Smooth muscle cell (in vitro differentiated cells): ENCODE data around the gene XIRP2. TPM values are rescaled to one million over a fixed set of nuclear protein-coding genes. Genes with fewer than 3 reads are reported as not detected.

Experiments used
- DNase-seq: peaks from one replicate; lab custom pipeline; 2025; ENCODE audit not compliant: unreplicated experiment; lab: John Stamatoyannopoulos, UW
- H2AFZ ChIP-seq: fragments of 200-600 bp; sonication (generic); 2 replicates; pipeline ENCODE4 v1.6.0; 2016; ENCODE audit warnings: antibody characterized with exemption, low read depth, mild to moderate bottlenecking
- H3F3A ChIP-seq: fragments of 200-600 bp; sonication (generic); 2 replicates; pipeline ENCODE4 v1.6.0; 2017; ENCODE audit warnings: antibody characterized with exemption, low read depth
- H3K27ac ChIP-seq: fragments of 200-600 bp; sonication (generic); 2 replicates; pipeline ENCODE4 v1.5.1; 2016; ENCODE audit warnings: low read depth, mild to moderate bottlenecking
- H3K27me3 ChIP-seq: fragments of 200-600 bp; sonication (generic); 2 replicates; pipeline ENCODE4 v1.6.1; 2016; ENCODE audit warnings: low read depth, mild to moderate bottlenecking
- H3K36me3 ChIP-seq: fragments of 200-600 bp; sonication (generic); 2 replicates; pipeline ENCODE4 v1.5.1; 2016; ENCODE audit warnings: low read depth
- H3K4me1 ChIP-seq: fragments of 200-600 bp; sonication (generic); 2 replicates; pipeline ENCODE4 v1.5.1; 2016; ENCODE audit warnings: low read depth
- H3K4me2 ChIP-seq: fragments of 200-600 bp; sonication (generic); 2 replicates; pipeline ENCODE4 v1.6.0; 2016; ENCODE audit warnings: mild to moderate bottlenecking
- H3K4me3 ChIP-seq: fragments of 200-600 bp; sonication (generic); 2 replicates; pipeline ENCODE4 v1.5.1; 2016; ENCODE audit warnings: mild to moderate bottlenecking
- H3K79me2 ChIP-seq: fragments of 200-600 bp; sonication (generic); 2 replicates; pipeline ENCODE4 v1.6.0; 2016; ENCODE audit warnings: low read depth, mild to moderate bottlenecking
- H3K9ac ChIP-seq: fragments of 200-600 bp; sonication (generic); 2 replicates; pipeline ENCODE4 v1.6.0; 2016; ENCODE audit warnings: low read depth
- H3K9me3 ChIP-seq: fragments of 200-600 bp; sonication (generic); replicated peaks from 2 replicates; pipeline ENCODE4 v1.5.1; 2016; ENCODE audit warnings: low read depth
- H4K20me1 ChIP-seq: fragments of 200-600 bp; sonication (generic); 2 replicates; pipeline ENCODE4 v1.6.0; 2016; ENCODE audit warnings: low read depth
- WGBS: methylation state at CpG from one replicate; pipeline ENCODE4 v1.1.7; 2016; ENCODE audit warnings: low lambda C conversion rate; 5-methylcytosine and 5-hydroxymethylcytosine counted together
- polyA plus RNA-seq: library from polyadenylated mRNA; unstranded; fragments of >200 nt; fragmentation: Nextera tagmentation; extraction: Ambion mirVana; gene quantifications from 2 replicates; pipeline ENCODE4 v1.2.1, GENCODE V29; 2016
- total RNA-seq: library from RNA; depleted of rRNA; stranded (reverse); fragments of >200 nt; gene quantifications from 2 replicates; pipeline ENCODE4 v1.2.3, GENCODE V29; 2014
- TF ChIP-seq, protein P1 (sequence below): fragments of 200-600 bp; sonication (generic); IDR thresholded peaks from 2 replicates; pipeline ENCODE4 v1.5.1; 2017; ENCODE audit warnings: borderline replicate concordance, mild to moderate bottlenecking, antibody characterized with exemption; ENCODE audit not compliant: insufficient read depth, poor library complexity, severe bottlenecking

The XIRP2 gene
- total and polyA plus RNA-seq, 2 experiments from 2014 or later, result not detected

DNA sequence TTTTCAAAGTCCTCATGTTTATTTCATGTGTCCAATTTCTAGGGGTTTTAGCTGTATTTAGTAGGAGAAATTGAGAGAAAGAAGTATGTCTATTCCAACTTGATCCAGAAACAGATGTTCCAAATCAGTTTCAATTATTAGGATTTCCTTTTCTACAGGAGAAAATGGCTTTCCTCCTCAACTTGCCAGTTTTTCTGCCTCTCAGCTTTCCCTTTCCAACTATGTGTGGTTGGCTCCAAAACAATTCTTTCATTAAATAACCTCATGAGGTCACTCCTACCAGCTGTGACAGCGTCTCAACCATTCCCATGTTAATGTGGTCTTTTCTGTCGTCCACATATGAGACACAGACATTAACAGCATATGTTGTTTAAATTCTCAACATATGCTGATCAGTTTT lies 13.1 kb downstream of the XIRP2 start:
- no peaks in the 10 kb centered on the region for H3K4me1 ChIP-seq
- H3F3A ChIP-seq, result no peaks in the 10 kb centered on the region
- no peaks in the 10 kb centered on the region for H3K79me2 ChIP-seq
- no peaks in the 10 kb centered on the region for H4K20me1 ChIP-seq
- H3K36me3 ChIP-seq, result no peaks in the 10 kb centered on the region
- WGBS, result 91% methylated on average over 2 of the region's 2 CpGs
- H2AFZ ChIP-seq, result no peak overlapping the region
- H3K9me3 ChIP-seq, result no peaks in the 10 kb centered on the region
- H3K9ac ChIP-seq, result no peak overlapping the region
- no peak overlapping the region for H3K27ac ChIP-seq
- TF ChIP-seq, protein P1, sequence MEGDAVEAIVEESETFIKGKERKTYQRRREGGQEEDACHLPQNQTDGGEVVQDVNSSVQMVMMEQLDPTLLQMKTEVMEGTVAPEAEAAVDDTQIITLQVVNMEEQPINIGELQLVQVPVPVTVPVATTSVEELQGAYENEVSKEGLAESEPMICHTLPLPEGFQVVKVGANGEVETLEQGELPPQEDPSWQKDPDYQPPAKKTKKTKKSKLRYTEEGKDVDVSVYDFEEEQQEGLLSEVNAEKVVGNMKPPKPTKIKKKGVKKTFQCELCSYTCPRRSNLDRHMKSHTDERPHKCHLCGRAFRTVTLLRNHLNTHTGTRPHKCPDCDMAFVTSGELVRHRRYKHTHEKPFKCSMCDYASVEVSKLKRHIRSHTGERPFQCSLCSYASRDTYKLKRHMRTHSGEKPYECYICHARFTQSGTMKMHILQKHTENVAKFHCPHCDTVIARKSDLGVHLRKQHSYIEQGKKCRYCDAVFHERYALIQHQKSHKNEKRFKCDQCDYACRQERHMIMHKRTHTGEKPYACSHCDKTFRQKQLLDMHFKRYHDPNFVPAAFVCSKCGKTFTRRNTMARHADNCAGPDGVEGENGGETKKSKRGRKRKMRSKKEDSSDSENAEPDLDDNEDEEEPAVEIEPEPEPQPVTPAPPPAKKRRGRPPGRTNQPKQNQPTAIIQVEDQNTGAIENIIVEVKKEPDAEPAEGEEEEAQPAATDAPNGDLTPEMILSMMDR, result no peak
- H3K4me2 ChIP-seq, result no peak overlapping the region
- DNase-seq, result no peak
- no peaks in the 10 kb centered on the region for H3K27me3 ChIP-seq
- H3K4me3 ChIP-seq, result no peak overlapping the region

DNA sequence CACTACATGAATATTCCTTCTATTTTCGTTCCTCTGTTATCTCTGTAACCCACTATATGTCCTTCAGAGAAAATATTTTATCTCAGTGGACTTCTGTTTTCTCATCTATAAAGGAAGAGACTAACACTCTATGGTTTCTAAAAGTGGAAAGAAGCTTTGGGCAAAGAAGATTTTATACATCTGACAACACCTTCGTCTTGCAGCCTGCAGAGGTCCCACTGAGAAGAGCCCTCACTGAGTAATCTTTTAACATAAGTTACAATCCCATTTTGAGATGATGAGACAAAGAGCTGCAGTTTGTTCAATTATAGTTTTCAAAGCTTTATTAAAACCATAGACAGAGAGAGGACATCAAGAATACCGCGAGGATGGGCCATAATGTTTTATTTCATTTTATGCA lies 28.7 kb downstream of the XIRP2 start:
- Histone ChIP-seq H3K36me3 (no peaks in the 10 kb centered on the region), H3K9ac (no peak overlapping the region), H3K4me3 (no peak overlapping the region), H2AFZ (no peak overlapping the region), H3K27me3 (no peaks in the 10 kb centered on the region), H3K4me2 (no peak overlapping the region), H3K27ac (no peak overlapping the region), H3K79me2 (no peaks in the 10 kb centered on the region), H3K9me3 (no peaks in the 10 kb centered on the region), H4K20me1 (no peaks in the 10 kb centered on the region), H3K4me1 (no peaks in the 10 kb centered on the region), H3F3A (no peaks in the 10 kb centered on the region)
- TF ChIP-seq, protein P1, result no peak
- no peak for DNase-seq
- 83% methylated on average over 4 of the region's 4 CpGs for WGBS

DNA sequence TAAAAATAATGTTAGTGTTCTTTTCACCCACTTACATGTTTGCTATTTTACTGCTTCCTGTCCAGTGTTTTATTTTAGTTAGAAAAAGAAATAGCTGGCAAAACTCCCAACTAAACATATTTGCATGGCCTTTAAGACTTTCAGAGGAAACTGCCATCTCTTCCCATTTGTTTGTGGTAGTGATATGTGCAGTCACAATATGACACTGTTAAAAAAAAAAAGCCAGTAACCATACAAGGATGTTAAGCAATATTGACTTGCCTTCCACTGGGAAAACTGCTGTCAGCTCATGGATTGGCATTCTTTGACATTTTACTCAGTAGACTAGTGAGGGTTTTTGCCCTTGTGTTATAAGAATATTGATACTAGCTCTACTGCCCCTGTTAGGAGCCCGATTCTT lies 29.1 kb downstream of the XIRP2 start:
- Histone ChIP-seq H4K20me1 (no peaks in the 10 kb centered on the region), H3K4me1 (no peaks in the 10 kb centered on the region), H3K27ac (no peak overlapping the region), H3K79me2 (no peaks in the 10 kb centered on the region), H3K27me3 (no peaks in the 10 kb centered on the region), H2AFZ (no peak overlapping the region), H3K36me3 (no peaks in the 10 kb centered on the region), H3K4me3 (no peak overlapping the region), H3K9ac (no peak overlapping the region), H3K9me3 (no peaks in the 10 kb centered on the region), H3F3A (no peaks in the 10 kb centered on the region), H3K4me2 (no peak overlapping the region)
- TF ChIP-seq, protein P1, result no peak
- WGBS, result 88% methylated on average over 1 of the region's 1 CpG
- DNase-seq, result no peak

DNA sequence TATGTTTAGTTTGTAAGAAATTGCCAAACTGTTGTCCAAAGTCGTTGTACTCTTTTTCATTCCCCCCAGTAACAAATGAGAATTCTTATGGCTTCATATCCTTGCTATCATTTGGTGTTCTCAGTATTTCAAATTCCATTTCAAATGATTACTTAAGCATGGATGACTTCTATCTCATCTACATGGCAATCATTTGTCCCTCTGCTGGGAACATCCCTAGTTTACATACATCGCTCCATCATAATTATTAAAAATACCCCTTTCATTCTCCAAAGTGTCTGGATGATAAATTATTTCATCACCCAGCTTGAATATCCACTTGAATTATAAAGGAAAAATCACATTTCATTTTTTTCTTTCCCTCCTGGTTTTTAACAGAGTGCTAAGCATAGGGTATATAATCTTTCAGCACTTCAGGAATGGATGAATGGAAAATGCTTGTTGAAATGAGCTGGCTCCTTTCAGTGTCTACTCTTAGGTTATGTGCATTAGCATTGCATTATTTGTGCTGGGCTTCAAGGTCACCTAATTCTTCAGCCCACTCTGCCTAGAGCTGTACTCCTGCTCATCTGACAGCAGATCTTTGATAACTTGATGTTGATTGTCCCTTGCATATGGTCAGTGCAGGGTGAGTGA lies 33.1 kb downstream of the XIRP2 start:
- Histone ChIP-seq H3K4me3 (no peak overlapping the region), H2AFZ (no peak overlapping the region), H3K79me2 (no peaks in the 10 kb centered on the region), H3K27ac (no peak overlapping the region), H3K4me1 (no peaks in the 10 kb centered on the region), H3K9ac (no peak overlapping the region), H4K20me1 (no peaks in the 10 kb centered on the region), H3K9me3 (no peaks in the 10 kb centered on the region), H3F3A (no peaks in the 10 kb centered on the region), H3K27me3 (no peaks in the 10 kb centered on the region), H3K4me2 (no peak overlapping the region), H3K36me3 (no peaks in the 10 kb centered on the region)
- WGBS, result 85% methylated on average over 2 of the region's 2 CpGs
- no peak for DNase-seq
- TF ChIP-seq, protein P1, result no peak
